Uterus (tissue), 2 donors: ENCODE data around the gene PPM1H.

Experiments
- CTCF ChIP-seq, 4 experiments: fragments of 200-600 bp in 2 of 4; fragments of 450-650 bp in 2 of 4; sonication (generic) in 2 of 4; IDR thresholded peaks; one replicate each; pipeline ENCODE4 v1.5.1; 2016 to 2019; ENCODE audit warnings: antibody characterized with exemption in 4 of 4, mild to moderate bottlenecking in 2 of 4, moderate library complexity in 1 of 4
- POLR2A ChIP-seq, 2 donors: fragments of 450-650 bp; IDR thresholded peaks; one replicate each; pipeline ENCODE4 v1.6.1; 2016; ENCODE audit warnings: antibody characterized with exemption in 2 of 2, mild to moderate bottlenecking in 1 of 2, moderate library complexity in 1 of 2

- TF ChIP-seq POLR2A (IDR thresholded peaks at IDR 0.05) (no peak), CTCF (IDR thresholded peaks at IDR 0.05) (no peak)
Observed at GRCh38 chr12:62801796-62802195, 133.2 kb downstream of the PPM1H start.
